Endothelial cell of umbilical vein (primary cell): ENCODE results near the gene ERO1B. TPM values are rescaled to one million over a fixed set of nuclear protein-coding genes. Genes with fewer than 3 reads are reported as not detected.

Source experiments
- BruUV-seq: library from RNA; stranded (reverse); fragments of 400-500 nt; replicated peaks from 2 replicates; lab custom pipeline; 2021; lab: Mats Ljungman, UMichigan
- CTCF ChIA-PET: fragments of 300-600, 350-600 bp; sonication (Branson Sonifier 250); formaldehyde crosslinking; loops from one replicate; lab custom pipeline; 2021; ENCODE audit warnings: antibody characterized with exemption, inconsistent platforms; lab: Charles Lee
- POLR2A ChIA-PET: fragments of 300-600, 350-600 bp; sonication (Branson Sonifier 250); formaldehyde crosslinking; loops from one replicate; lab custom pipeline; 2021; ENCODE audit warnings: antibody characterized with exemption, inconsistent platforms; lab: Charles Lee
- DNase-seq: peaks from one replicate; pipeline ENCODE4 v3.0.0-alpha.2; 2011; ENCODE audit warnings: low read depth, low spot score
- FAIRE-seq: peaks from 2 replicates; lab custom pipeline; 2011; peaks lifted over from hg19 to GRCh38; lab: Jason Lieb, UNC
- H2AFZ ChIP-seq: 2 replicates; pipeline ENCODE4 v1.6.0; 2012; ENCODE audit warnings: low read depth, low read length, control low read depth, inconsistent platforms
- H3K27ac ChIP-seq: 2 replicates; pipeline ENCODE4 v1.5.1; 2011; ENCODE audit warnings: low read depth, mild to moderate bottlenecking, control low read depth, low read length, moderate library complexity; ENCODE audit not compliant: insufficient read depth
- H3K27me3 ChIP-seq, 2 experiments: 2 replicates each; pipeline versions ENCODE4 v1.6.0 to v1.6.1; 2011; ENCODE audit warnings: low read length in 2 of 2, mixed read lengths in 1 of 2; ENCODE audit not compliant: control insufficient read depth in 2 of 2, insufficient read depth in 2 of 2
- H3K36me3 ChIP-seq, 2 experiments: 2 replicates in 1 of 2; 3 replicates in 1 of 2; pipeline ENCODE4 v1.5.1; 2011; ENCODE audit warnings: low read length in 2 of 2, mild to moderate bottlenecking in 1 of 2, moderate library complexity in 1 of 2; ENCODE audit not compliant: control insufficient read depth in 2 of 2, insufficient read depth in 2 of 2; ENCODE audit errors: extremely low read depth in 1 of 2
- H3K4me1 ChIP-seq: 3 replicates; pipeline ENCODE4 v1.5.1; 2011; ENCODE audit warnings: mild to moderate bottlenecking, low read length; ENCODE audit not compliant: control insufficient read depth, insufficient read depth; ENCODE audit errors: extremely low read depth
- H3K4me2 ChIP-seq: 2 replicates; pipeline ENCODE4 v1.6.1; 2011; ENCODE audit warnings: low read length, control low read depth, mixed read lengths; ENCODE audit not compliant: insufficient read depth
- H3K4me3 ChIP-seq, 3 experiments: fragments of 200-600 bp in 1 of 3; sonication (generic), shearing (Covaris generic) in 1 of 3; replicated peaks in 1 of 3; 2 replicates each; pipeline ENCODE4 v1.5.1; 2011 to 2016; ENCODE audit warnings: control low read depth in 3 of 3, low read length in 3 of 3, mild to moderate bottlenecking in 2 of 3, inconsistent platforms in 1 of 3, low read depth in 1 of 3, moderate library complexity in 1 of 3; ENCODE audit not compliant: insufficient read depth in 1 of 3
- H3K79me2 ChIP-seq: 2 replicates; pipeline ENCODE4 v1.6.0; 2012; ENCODE audit warnings: low read length, inconsistent platforms; ENCODE audit not compliant: control insufficient read depth, insufficient read depth
- H3K9ac ChIP-seq: replicated peaks from 2 replicates; pipeline ENCODE3; 2011; ENCODE audit warnings: low read length, control low read depth; ENCODE audit not compliant: insufficient read depth; ENCODE audit errors: extremely low read depth
- H3K9me1 ChIP-seq: replicated peaks from 3 replicates; pipeline ENCODE4 v1.6.0; 2011; ENCODE audit warnings: mild to moderate bottlenecking, low read length; ENCODE audit not compliant: control insufficient read depth, insufficient read depth; ENCODE audit errors: extremely low read depth
- H3K9me3 ChIP-seq: replicated peaks from 2 replicates; pipeline ENCODE4 v1.5.1; 2012; ENCODE audit warnings: low read length, inconsistent platforms; ENCODE audit not compliant: control insufficient read depth, insufficient read depth
- H4K20me1 ChIP-seq: replicated peaks from 2 replicates; pipeline ENCODE3; 2011; ENCODE audit warnings: mild to moderate bottlenecking, low read length; ENCODE audit not compliant: control insufficient read depth, insufficient read depth; ENCODE audit errors: extremely low read depth
- CTCF ChIP-seq, 2 donors: IDR thresholded peaks; 1 replicate in 1 of 2; 2 replicates in 1 of 2; pipeline ENCODE4 v1.5.1; 2011; ENCODE audit warnings: low read length in 2 of 2, mild to moderate bottlenecking in 2 of 2, moderate library complexity in 2 of 2, control low read depth in 1 of 2, inconsistent platforms in 1 of 2, low read depth in 1 of 2; ENCODE audit not compliant: insufficient read depth in 1 of 2; ENCODE audit errors: extremely low read depth in 1 of 2
- EZH2 ChIP-seq: IDR thresholded peaks from 2 replicates; pipeline ENCODE4 v1.6.1; 2012; ENCODE audit warnings: borderline replicate concordance, low read depth, mild to moderate bottlenecking, moderate library complexity, low read length, inconsistent platforms; ENCODE audit not compliant: severe bottlenecking
- FOS ChIP-seq: IDR thresholded peaks from 2 replicates; pipeline ENCODE4 v1.6.1; 2011; ENCODE audit warnings: mild to moderate bottlenecking, low read length, moderate library complexity, borderline replicate concordance; ENCODE audit not compliant: insufficient read depth
- GATA2 ChIP-seq: IDR thresholded peaks from 2 replicates; pipeline ENCODE4 v1.7.0; 2011; ENCODE audit warnings: low read depth, mild to moderate bottlenecking, moderate library complexity, mixed read lengths, low read length; ENCODE audit not compliant: insufficient read length, insufficient read depth
- JUN ChIP-seq: IDR thresholded peaks from 2 replicates; pipeline ENCODE4 v1.6.1; 2011; ENCODE audit warnings: borderline replicate concordance, low read depth; ENCODE audit not compliant: insufficient read length, insufficient read depth
- MAX ChIP-seq: IDR thresholded peaks from 2 replicates; pipeline ENCODE4 v1.6.1; 2011; ENCODE audit not compliant: insufficient read depth, insufficient read length
- MYC ChIP-seq: IDR thresholded peaks from one replicate; pipeline ENCODE4 v1.6.1; 2011; ENCODE audit warnings: mild to moderate bottlenecking, low read depth, low read length
- POLR2A ChIP-seq: IDR thresholded peaks from 2 replicates; pipeline ENCODE4 v1.6.1; 2012; ENCODE audit warnings: low read depth, mild to moderate bottlenecking, control low read depth, low read length
- dilution Hi-C: fragments of 300-500 bp; cut with MboI; formaldehyde crosslinking; loops from one replicate; pipeline ENCODE4 v1.15.0; 2019; ENCODE audit warnings: low sequenced_read_pairs; ENCODE audit not compliant: extremely low pct_ligation_motif_present
- intact Hi-C: fragments of 100-400 bp; cut with micrococcal nuclease; formaldehyde crosslinking; loops from one replicate; pipeline ENCODE4 v1.10.0; 2022
- polyA plus RNA-seq, 4 experiments: library from polyadenylated mRNA; depleted of rRNA in 3 of 4; stranded (reverse) in 3 of 4; unstranded in 1 of 4; fragments of >200 nt; gene quantifications; 2 replicates each; pipeline versions ENCODE4 v1.2.1 to v1.2.3, GENCODE V29; 2011 to 2012; ENCODE audit warnings: missing spikeins in 1 of 4
- total RNA-seq: library from RNA; stranded (reverse); gene quantifications from 2 replicates; pipeline ENCODE4 v1.2.3, GENCODE V29; 2021

Gene ERO1B
- total and polyA plus RNA-seq, 2 donors (not counting 3 experiments of a cell fraction or from before 2014, with no cell fraction given): 1.9 to 3.6 TPM

GRCh38 chr1:236301958-236302335 is 20.2 kb upstream of the ERO1B start:
- H3K4me2 ChIP-seq: no peak overlapping the region
- no peaks in the 10 kb centered on the region for H4K20me1 ChIP-seq
- no TSS peak for BruUV-seq
- no peak for DNase-seq
- intact Hi-C loops: no loop called here
- no peak for TF ChIP-seq EZH2
- no peak for TF ChIP-seq MAX
- no peak for TF ChIP-seq CTCF (IDR thresholded peaks at IDR 0.05; ENCODE audit: extremely low read depth in 1 of 2, insufficient read depth in 1 of 2, low read depth in 1 of 2, low read length in 2 of 2)
- H3K9me1 ChIP-seq: no peaks in the 10 kb centered on the region
- H3K27me3 ChIP-seq: no peaks in the 10 kb centered on the region
- H3K4me3 ChIP-seq: no peak overlapping the region
- H2AFZ ChIP-seq: no peak overlapping the region
- no peaks in the 10 kb centered on the region for H3K9me3 ChIP-seq
- ChIA-PET CTCF (no interaction called here), POLR2A (no interaction called here)
- H3K36me3 ChIP-seq: no peaks in the 10 kb centered on the region
- no peak for FAIRE-seq
- no peak overlapping the region for H3K27ac ChIP-seq
- dilution Hi-C loops: no loop called here
- H3K4me1 ChIP-seq: no peaks in the 10 kb centered on the region
- no peak overlapping the region for H3K9ac ChIP-seq
- H3K79me2 ChIP-seq: no peaks in the 10 kb centered on the region

DNA sequence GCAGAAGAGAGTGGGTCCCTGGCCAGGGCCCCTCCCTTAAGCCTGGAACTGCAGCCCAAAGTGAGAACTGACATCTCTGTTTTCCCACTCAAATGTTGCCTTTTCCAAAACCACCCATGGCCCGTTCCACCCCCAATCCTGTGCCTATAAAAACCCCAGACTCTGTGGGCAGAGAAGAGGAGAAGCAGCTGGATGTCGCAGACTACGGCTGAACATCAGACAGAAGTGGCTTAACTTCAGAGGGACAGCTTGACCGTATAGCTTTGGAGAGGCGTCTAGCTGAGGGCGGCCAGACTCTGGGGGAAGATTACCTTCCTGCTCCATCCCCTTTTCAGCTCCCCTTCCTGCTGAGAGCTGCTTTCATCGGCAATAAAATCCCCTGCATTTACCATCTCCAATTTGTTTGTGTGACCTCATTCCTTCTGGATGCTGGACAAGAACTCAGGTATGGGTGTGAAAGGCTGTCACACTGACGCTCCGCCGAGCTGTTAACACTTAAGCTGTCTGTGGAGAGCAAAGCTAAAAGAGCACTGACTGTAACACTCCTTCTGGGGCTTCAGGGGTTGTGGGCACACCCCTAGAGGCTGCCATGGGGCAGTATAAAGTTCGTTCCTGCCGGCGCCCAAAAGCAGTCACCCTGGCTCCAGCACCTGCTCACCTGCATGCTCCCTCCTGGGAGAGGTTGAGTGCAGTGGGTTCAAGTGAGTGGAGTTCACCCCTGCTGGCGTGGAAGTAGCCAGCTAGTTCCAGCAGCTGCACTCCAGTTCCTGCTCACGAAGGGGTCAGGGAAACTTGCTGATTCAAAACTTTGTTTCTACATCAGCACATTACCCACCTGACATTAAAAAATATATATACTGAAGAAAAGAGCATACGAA is 19.6 kb upstream of the ERO1B start:
- Histone ChIP-seq H3K27me3 (no peaks in the 10 kb centered on the region), H3K9ac (no peak overlapping the region), H3K9me1 (no peaks in the 10 kb centered on the region), H3K27ac (no peak overlapping the region), H4K20me1 (no peaks in the 10 kb centered on the region), H2AFZ (no peak overlapping the region), H3K4me3 (no peak overlapping the region), H3K4me1 (no peaks in the 10 kb centered on the region), H3K9me3 (no peaks in the 10 kb centered on the region), H3K4me2 (no peak overlapping the region), H3K79me2 (no peaks in the 10 kb centered on the region), H3K36me3 (no peaks in the 10 kb centered on the region)
- BruUV-seq: no TSS peak
- dilution Hi-C loops: no loop called here
- FAIRE-seq (no peak), DNase-seq (no peak)
- intact Hi-C loops: no loop called here
- POLR2A ChIA-PET: no interaction called here
- CTCF ChIA-PET: no interaction called here
- TF ChIP-seq JUN: no peak
- TF ChIP-seq CTCF (IDR thresholded peaks at IDR 0.05; ENCODE audit: extremely low read depth in 1 of 2, insufficient read depth in 1 of 2, low read depth in 1 of 2, low read length in 2 of 2): no peak
- TF ChIP-seq EZH2: no peak
- TF ChIP-seq MAX: no peak
- no peak for TF ChIP-seq POLR2A
- TF ChIP-seq MYC: no peak
- no peak for TF ChIP-seq GATA2
- no peak for TF ChIP-seq FOS
